Stimulated activated CD4-positive, alpha-beta T cell treated with anti-CD3 and anti-CD28 coated beads, Interleukin-4, amount 100 ng/mL, for 24 hours (primary cell): ENCODE data around the gene AK8.

Experiments used
- DNase-seq: peaks from one replicate; pipeline ENCODE4 v3.0.0-alpha.2; 2020

AK8 gene

GRCh38 chr9:132877824-132878694, at the start of gene AK8:
AK8 (minus strand) TSS chr9:132878284; CDS start chr9:132878255, 29 bp downstream.
- DNase-seq = peak; percentile 76

- DNase-seq = no peak
Measured at GRCh38 chr9:132927704-132928103, 49.6 kb upstream of the AK8 start.

- no peak for DNase-seq
Measured at GRCh38 chr9:132923346-132923902, 45.3 kb upstream of the AK8 start.

- no peak for DNase-seq
Measured at GRCh38 chr9:132919614-132920268, 41.7 kb upstream of the AK8 start.

- DNase-seq = no peak
Measured at GRCh38 chr9:132914924-132915323, 36.8 kb upstream of the AK8 start.

- DNase-seq = no peak
Measured at GRCh38 chr9:132912131-132912530, 34.0 kb upstream of the AK8 start.

GRCh38 chr9:132910376-132910775, 32.3 kb upstream of the AK8 start:
- no peak for DNase-seq

- DNase-seq = no peak
Measured at GRCh38 chr9:132909311-132909710, 31.2 kb upstream of the AK8 start.

GRCh38 chr9:132908635-132909034, 30.6 kb upstream of the AK8 start:
- no peak for DNase-seq

- DNase-seq = no peak
Measured at GRCh38 chr9:132905726-132906125, 27.6 kb upstream of the AK8 start.

GRCh38 chr9:132903574-132904492, 25.7 kb upstream of the AK8 start:
- no peak for DNase-seq

- peak; percentile 78 for DNase-seq
Measured at GRCh38 chr9:132901858-132902831, 24.1 kb upstream of the AK8 start.

- no peak for DNase-seq
Measured at GRCh38 chr9:132898051-132898450, 20.0 kb upstream of the AK8 start.

GRCh38 chr9:132896906-132897305, 18.8 kb upstream of the AK8 start:
- no peak for DNase-seq

- DNase-seq = no peak
Measured at GRCh38 chr9:132896264-132896663, 18.2 kb upstream of the AK8 start.

- no peak for DNase-seq
Measured at GRCh38 chr9:132894862-132895835, 17.1 kb upstream of the AK8 start.

- DNase-seq = no peak
Measured at GRCh38 chr9:132894346-132894745, 16.3 kb upstream of the AK8 start.

GRCh38 chr9:132892400-132892799, 14.3 kb upstream of the AK8 start:
- DNase-seq = no peak

GRCh38 chr9:132888151-132888550, 10.1 kb upstream of the AK8 start:
- no peak for DNase-seq
